BJ (cell line): ENCODE results near the gene ATAD1. TPM values are rescaled to one million over a fixed set of nuclear protein-coding genes. Genes with fewer than 3 reads are reported as not detected.

ENCODE experiments used
- CTCF ChIA-PET: fragments of 350-600 bp; formaldehyde crosslinking; extraction: SDS; loops from one replicate; lab custom pipeline; 2021; ENCODE audit warnings: antibody characterized with exemption, inconsistent platforms; lab: Yijun Ruan, JAX
- POLR2A ChIA-PET: fragments of 300-600 bp; sonication (Branson Sonifier 250); formaldehyde crosslinking; extraction: SDS; loops from one replicate; lab custom pipeline; 2021; ENCODE audit warnings: antibody characterized with exemption; lab: Charles Lee
- DNase-seq: peaks from one replicate; pipeline ENCODE4 v3.0.0-alpha.2; 2011; ENCODE audit warnings: low read depth
- H3K27me3 ChIP-seq: 2 replicates; pipeline ENCODE4 v1.6.0; 2011; ENCODE audit warnings: low read length; ENCODE audit not compliant: control insufficient read depth, insufficient read depth
- H3K36me3 ChIP-seq: 2 replicates; pipeline ENCODE4 v1.5.1; 2011; ENCODE audit warnings: low read length; ENCODE audit not compliant: control insufficient read depth, insufficient read depth
- H3K4me3 ChIP-seq: 2 replicates; pipeline ENCODE4 v1.5.1; 2011; ENCODE audit warnings: low read depth, mild to moderate bottlenecking, control low read depth, low read length
- CTCF ChIP-seq: IDR thresholded peaks from 2 replicates; pipeline ENCODE4 v1.5.1; 2011; ENCODE audit warnings: low read depth, mild to moderate bottlenecking, control low read depth, inconsistent platforms, low read length, moderate library complexity; ENCODE audit not compliant: insufficient read depth
- polyA minus RNA-seq: library from RNA; depleted of rRNA, polyadenylated mRNA; stranded (reverse); fragments of >200 nt; gene quantifications from 2 replicates; pipeline ENCODE4 v1.2.3, GENCODE V29; 2011; rRNA and poly(A)+ RNA removed
- polyA plus RNA-seq: library from polyadenylated mRNA; depleted of rRNA; stranded (reverse); fragments of >200 nt; gene quantifications from 2 replicates; pipeline ENCODE4 v1.2.3, GENCODE V29; 2011; rRNA removed

Gene ATAD1
- polyA plus RNA-seq (13.7 and 36.1 TPM in 2 replicates), polyA minus RNA-seq (11.1 and 12.3 TPM in 2 replicates)

DNA sequence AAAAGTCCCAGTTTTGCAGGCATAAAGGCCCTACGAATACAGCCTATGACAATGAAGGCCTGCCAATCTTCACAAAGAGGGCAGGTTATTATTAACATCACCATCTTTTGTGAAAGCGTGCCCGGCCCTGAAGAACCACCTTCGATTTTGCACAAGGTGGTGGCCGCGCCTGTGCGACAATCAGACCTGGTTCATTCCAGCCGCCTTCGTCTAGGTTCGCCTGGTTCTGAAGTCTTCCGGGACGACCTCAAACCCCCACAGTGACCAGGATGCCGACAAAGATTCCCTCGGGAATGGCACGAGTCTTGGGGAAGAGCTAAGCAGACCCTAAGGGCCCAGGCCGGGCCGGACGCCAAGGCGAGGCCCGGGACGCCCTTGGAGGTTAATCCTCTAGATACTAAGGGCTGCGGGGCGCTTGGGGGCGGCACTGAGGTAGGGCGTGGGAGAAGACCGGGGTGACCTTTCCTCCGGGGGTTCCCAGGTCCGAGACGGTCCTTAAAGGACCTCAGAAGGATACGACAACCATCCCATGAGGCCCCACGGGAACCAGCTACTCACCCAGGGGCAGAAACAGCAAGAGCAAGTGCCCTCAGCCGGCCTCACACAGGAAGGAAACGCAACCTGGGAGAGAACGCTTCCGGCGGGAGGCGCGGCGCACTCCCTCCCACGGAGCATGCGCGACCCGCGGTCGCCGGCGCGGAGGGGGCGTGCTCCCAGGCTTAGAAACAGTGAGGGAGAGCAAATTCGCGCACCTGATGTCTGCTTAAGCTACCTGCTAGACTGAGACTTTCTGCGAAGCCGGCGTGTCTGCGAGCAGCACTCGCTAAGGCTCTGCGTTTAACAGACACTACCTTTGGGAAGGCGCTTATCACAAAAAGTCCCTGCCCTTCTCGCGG is at the start of gene ATAD1:
ATAD1 (minus strand) TSS at position 618 of the 896 bp plus-strand sequence. CDS start 3,627 bp downstream, outside the sequence.
- peak; percentile 50 for TF ChIP-seq CTCF
- DNase-seq = peak; percentile 47
- Histone ChIP-seq H3K4me3 (peak within 1 kb of the TSS; percentile 78), H3K27me3 (no peaks in the 10 kb centered on the region), H3K36me3 (no peaks in the 10 kb centered on the region)
- ChIA-PET POLR2A (no interaction called here), CTCF (interaction anchor here (0.5 to 1.3 kb wide), 4 partner anchors 10 to 439 kb away, joined by 3 to 4 read pairs (median 4); no protein-coding TSS in a partner anchor)

DNA sequence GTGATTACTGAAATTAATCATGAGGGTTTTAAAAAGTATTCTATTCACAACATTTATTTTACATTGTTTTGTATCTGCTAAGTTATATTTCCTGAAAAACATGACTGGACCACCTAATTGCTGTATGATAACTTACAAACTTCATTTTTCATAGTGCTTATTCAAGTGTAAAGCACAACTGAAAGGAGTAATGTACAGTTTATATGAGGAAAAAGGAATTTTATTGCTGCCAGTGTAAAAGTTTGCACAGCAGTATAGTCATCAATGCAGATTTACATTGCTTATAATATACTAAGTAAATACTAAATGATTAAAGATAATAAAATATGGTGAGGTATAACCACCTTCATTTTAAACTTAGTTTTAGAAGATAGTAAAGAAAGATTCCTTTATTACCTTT is 49.4 kb upstream of the ATAD1 start:
- DNase-seq = no peak
- TF ChIP-seq CTCF = no peak
- POLR2A ChIA-PET = no interaction called here
- no peaks in the 10 kb centered on the region for H3K36me3 ChIP-seq
- no peaks in the 10 kb centered on the region for H3K27me3 ChIP-seq
- H3K4me3 ChIP-seq = peak overlapping the region; percentile 84
- CTCF ChIA-PET = no interaction called here

DNA sequence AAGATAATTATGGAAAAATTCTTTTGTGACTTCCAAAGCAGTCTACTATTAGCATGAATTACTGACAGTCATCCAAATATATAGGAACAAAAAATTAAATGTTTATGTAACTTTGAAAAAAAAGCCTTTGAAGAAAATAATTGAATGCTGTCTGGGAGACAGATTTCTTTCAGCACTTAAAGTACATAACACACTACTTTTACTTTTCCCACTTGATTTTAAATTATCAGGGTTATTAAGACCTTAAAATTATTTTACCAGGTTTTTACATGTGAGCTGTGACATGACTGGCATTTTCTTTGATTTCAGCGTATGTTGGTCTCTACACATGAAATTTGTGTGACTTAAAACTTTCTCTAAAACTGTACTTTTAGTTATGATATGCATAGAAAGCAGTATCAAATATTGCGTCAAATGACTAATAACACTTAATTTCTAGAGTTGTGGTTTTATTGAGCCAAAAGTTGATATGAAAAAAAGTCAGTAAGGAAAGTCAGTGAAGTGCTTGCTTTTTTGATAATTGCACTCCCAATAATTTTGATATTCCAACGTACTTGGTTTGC is 48.5 kb upstream of the ATAD1 start:
- DNase-seq = no peak
- CTCF ChIA-PET = interaction anchor here (6.3 kb wide), 1 partner anchor 523 kb away, joined by 45 read pairs; no protein-coding TSS in a partner anchor
- POLR2A ChIA-PET = interaction anchor here (0.6 kb wide), 1 partner anchor 166 kb away, joined by 3 read pairs; no protein-coding TSS in a partner anchor
- Histone ChIP-seq H3K27me3 (no peaks in the 10 kb centered on the region), H3K36me3 (no peaks in the 10 kb centered on the region), H3K4me3 (peak overlapping the region; percentile 84)
- no peak for TF ChIP-seq CTCF

DNA sequence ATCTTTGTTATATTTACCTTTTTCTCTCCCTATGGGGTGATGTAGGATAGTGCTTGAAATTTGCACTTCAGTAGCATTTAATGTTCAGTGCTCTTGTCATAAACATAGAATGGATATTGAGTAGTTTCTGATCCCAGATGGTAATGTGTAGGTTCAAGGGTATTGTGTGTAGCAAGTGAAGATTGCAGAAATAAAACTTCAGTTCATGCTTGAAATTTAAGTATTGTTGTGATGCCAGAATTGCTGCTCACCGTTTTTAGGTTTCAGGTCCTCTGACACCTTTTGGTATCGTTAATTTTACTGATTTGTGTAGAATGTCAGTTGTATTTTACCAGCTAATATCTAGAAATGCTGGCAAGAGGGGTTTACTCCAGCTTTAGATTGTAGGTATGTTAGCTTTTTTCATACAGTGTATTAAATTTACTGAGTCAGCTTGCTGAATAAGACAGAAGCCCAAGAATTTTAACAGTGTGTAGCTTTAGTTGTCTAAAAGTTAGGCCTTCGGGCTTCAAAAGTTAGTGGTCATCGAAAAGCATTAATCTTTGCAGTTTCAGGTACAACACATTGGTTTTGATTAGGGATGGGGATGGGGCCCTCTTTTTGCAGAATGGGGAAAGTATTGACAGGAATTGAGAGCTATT is 47.3 kb upstream of the ATAD1 start:
- DNase-seq = no peak
- ChIA-PET POLR2A (interaction anchor here (1.0 kb wide), 1 partner anchor 287 kb away, joined by 4 read pairs; no protein-coding TSS in a partner anchor), CTCF (interaction anchor here (6.3 kb wide), 1 partner anchor 524 kb away, joined by 45 read pairs; no protein-coding TSS in a partner anchor)
- Histone ChIP-seq H3K4me3 (peak overlapping the region; percentile 84), H3K36me3 (no peaks in the 10 kb centered on the region), H3K27me3 (no peaks in the 10 kb centered on the region)
- no peak for TF ChIP-seq CTCF
